HL-60 (cell line): ENCODE results near the gene MUSTN1.

Experiments
- DNase-seq, 2 experiments: peaks; one replicate each; pipeline ENCODE4 v3.0.0-alpha.2; 2010 to 2020; ENCODE audit warnings: low read depth in 1 of 2, low spot score in 1 of 2
- H3K27ac ChIP-seq: fragments of 250-450 bp; sonication (Bioruptor Pico); replicated peaks from 2 replicates; pipeline ENCODE4 v1.5.1; 2020; ENCODE audit warnings: mild to moderate bottlenecking, moderate library complexity
- H3K27me3 ChIP-seq: fragments of 250-450 bp; sonication (Bioruptor Pico); 2 replicates; pipeline ENCODE4 v1.5.1; 2021; ENCODE audit warnings: mild to moderate bottlenecking, moderate library complexity; ENCODE audit not compliant: insufficient read depth, poor library complexity, severe bottlenecking
- H3K4me3 ChIP-seq: replicated peaks from 2 replicates; pipeline ENCODE4 v1.5.1; 2011; ENCODE audit warnings: mild to moderate bottlenecking, control low read depth, low read length; ENCODE audit not compliant: insufficient read depth
- CTCF ChIP-seq: IDR thresholded peaks from one replicate; pipeline ENCODE4 v1.5.1; 2011; ENCODE audit warnings: low read length, control low read depth, inconsistent platforms; ENCODE audit not compliant: insufficient read depth
- GABPA ChIP-seq: IDR thresholded peaks from 2 replicates; pipeline ENCODE4 v1.6.1; 2012; ENCODE audit warnings: low read depth
- POLR2AphosphoS5 ChIP-seq: IDR thresholded peaks from 2 replicates; pipeline ENCODE4 v1.6.1; 2012; ENCODE audit warnings: low read depth
- SPI1 ChIP-seq: IDR thresholded peaks from 2 replicates; pipeline ENCODE4 v1.6.1; 2012; ENCODE audit warnings: low read depth, mild to moderate bottlenecking, borderline replicate concordance
- TF ChIP-seq, protein P1 (sequence below): IDR thresholded peaks from 2 replicates; pipeline ENCODE4 v1.6.1; 2012; ENCODE audit warnings: low read depth; ENCODE audit not compliant: insufficient replicate concordance

The MUSTN1 gene

GRCh38 chr3:52877085-52877484 is 42.3 kb upstream of the MUSTN1 start:
- no peak for DNase-seq
- no peak for TF ChIP-seq POLR2AphosphoS5
- no peak for TF ChIP-seq CTCF
- no peak for TF ChIP-seq SPI1
- TF ChIP-seq, protein P1, sequence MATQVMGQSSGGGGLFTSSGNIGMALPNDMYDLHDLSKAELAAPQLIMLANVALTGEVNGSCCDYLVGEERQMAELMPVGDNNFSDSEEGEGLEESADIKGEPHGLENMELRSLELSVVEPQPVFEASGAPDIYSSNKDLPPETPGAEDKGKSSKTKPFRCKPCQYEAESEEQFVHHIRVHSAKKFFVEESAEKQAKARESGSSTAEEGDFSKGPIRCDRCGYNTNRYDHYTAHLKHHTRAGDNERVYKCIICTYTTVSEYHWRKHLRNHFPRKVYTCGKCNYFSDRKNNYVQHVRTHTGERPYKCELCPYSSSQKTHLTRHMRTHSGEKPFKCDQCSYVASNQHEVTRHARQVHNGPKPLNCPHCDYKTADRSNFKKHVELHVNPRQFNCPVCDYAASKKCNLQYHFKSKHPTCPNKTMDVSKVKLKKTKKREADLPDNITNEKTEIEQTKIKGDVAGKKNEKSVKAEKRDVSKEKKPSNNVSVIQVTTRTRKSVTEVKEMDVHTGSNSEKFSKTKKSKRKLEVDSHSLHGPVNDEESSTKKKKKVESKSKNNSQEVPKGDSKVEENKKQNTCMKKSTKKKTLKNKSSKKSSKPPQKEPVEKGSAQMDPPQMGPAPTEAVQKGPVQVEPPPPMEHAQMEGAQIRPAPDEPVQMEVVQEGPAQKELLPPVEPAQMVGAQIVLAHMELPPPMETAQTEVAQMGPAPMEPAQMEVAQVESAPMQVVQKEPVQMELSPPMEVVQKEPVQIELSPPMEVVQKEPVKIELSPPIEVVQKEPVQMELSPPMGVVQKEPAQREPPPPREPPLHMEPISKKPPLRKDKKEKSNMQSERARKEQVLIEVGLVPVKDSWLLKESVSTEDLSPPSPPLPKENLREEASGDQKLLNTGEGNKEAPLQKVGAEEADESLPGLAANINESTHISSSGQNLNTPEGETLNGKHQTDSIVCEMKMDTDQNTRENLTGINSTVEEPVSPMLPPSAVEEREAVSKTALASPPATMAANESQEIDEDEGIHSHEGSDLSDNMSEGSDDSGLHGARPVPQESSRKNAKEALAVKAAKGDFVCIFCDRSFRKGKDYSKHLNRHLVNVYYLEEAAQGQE = no peak
- no peak for TF ChIP-seq GABPA
- H3K4me3 ChIP-seq = no peak overlapping the region

DNA sequence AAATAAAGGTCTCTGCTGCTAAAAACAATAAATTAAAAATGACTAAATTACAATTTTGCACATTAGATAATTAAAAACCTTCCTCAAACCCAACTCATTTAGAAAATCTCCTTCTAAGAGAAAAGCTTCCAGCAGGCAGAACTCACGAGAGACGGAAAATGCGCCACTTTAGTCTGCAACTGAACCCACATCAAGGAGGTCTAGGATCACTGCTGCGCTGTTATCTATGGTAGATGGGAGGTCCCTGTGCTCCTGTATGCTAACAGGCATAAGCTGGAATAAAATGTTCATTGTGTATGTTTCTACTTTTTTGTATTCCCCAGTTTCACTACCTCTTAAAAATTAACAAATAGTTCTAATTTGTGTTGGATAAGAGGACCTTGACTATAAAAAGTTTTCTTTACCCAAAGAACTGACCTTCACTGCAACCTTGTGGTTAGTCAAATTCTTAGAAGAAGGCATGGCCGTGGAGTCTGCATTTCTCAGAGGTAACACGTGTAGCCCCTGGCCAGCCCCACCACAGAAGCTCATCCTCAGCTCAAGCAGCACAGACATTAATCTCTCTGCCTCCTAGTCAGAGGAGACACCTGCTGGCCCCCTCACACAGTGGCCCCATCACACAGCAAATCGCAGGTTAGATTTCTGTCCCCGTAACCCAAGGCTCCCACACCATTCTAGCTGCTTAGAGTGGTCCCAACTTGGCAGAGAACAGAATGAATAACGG is 40.2 kb upstream of the MUSTN1 start:
- Histone ChIP-seq H3K4me3 (no peak overlapping the region), H3K27ac (no peak overlapping the region), H3K27me3 (no peaks in the 10 kb centered on the region)
- TF ChIP-seq SPI1 = no peak
- no peak for DNase-seq

More at GRCh38 chr3:52877085-52877484, 42.3 kb upstream of the MUSTN1 start:
- Histone ChIP-seq H3K27me3 (no peaks in the 10 kb centered on the region), H3K27ac (no peak overlapping the region)

DNA sequence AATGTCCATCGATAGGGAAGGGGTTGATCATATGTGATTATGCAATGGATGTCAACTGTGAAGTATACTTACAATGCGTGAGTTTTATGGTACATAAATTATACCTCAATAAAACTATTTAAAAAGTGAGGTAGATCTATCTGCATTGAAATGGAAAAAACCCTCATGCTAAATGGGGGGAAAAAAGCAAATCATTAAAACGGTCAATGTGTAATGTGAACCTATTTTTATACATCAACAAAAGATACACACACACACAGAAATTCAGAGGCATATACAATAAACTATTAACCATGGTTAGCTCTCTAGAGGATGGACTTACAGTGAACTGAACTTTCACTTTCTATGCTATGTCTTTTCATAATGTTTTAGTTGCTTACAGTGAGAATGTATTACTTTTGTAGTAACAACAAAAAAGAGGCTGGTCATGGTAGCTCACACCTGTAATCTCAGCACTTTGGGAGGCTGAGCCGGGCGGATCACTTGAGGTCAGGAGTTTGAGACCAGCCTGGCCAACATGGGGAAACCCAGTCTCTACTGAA is 39.4 kb upstream of the MUSTN1 start:
- peak in 1 of 2 experiments; percentile 39 for DNase-seq
- Histone ChIP-seq H3K27me3 (no peaks in the 10 kb centered on the region), H3K27ac (no peak overlapping the region), H3K4me3 (no peak overlapping the region)
- TF ChIP-seq, protein P1 = no peak
- no peak for TF ChIP-seq SPI1

GRCh38 chr3:52873433-52874159 is 38.8 kb upstream of the MUSTN1 start:
- DNase-seq = peak in 1 of 2 experiments; percentile 17
- Histone ChIP-seq H3K27ac (no peak overlapping the region), H3K27me3 (no peaks in the 10 kb centered on the region), H3K4me3 (no peak overlapping the region)
- TF ChIP-seq SPI1 (no peak), GABPA (no peak), CTCF (no peak), POLR2AphosphoS5 (no peak)
- TF ChIP-seq, protein P1 = no peak
